C4-2B (cell line): Measurements from ENCODE around the gene ARMH4.

Experiments used
- CTCF ChIP-seq: fragments of 450-650 bp; conservative IDR thresholded peaks from 2 replicates; pipeline ENCODE4 v1.5.1; 2017; ENCODE audit warnings: mild to moderate bottlenecking
- ZFX ChIP-seq: fragments of 450-650 bp; IDR thresholded peaks from 2 replicates; pipeline ENCODE4 v1.6.1; 2017

GRCh38 chr14:58143106-58143505 is 8.9 kb downstream of the ARMH4 start:
- TF ChIP-seq CTCF (no peak), ZFX (no peak)
